ENCODE results near the gene F11.

- TF ChIP-seq POLR2A (IDR thresholded peaks at IDR 0.05; ENCODE audit: low read depth, low read length), result no peak
- TF ChIP-seq POLR2AphosphoS5 (IDR thresholded peaks at IDR 0.05; ENCODE audit: low read depth, low read length), result no peak
- no peak for TF ChIP-seq TAF1 (IDR thresholded peaks at IDR 0.05; ENCODE audit: low read depth, low read length)
- TF ChIP-seq SPI1 (IDR thresholded peaks at IDR 0.05; ENCODE audit: low read depth, low read length), result no peak
- TF ChIP-seq POU2F2 (IDR thresholded peaks at IDR 0.05; ENCODE audit: low read depth, low read length), result no peak
These were observed 39.3 kb upstream of the F11 start for GRCh38 chr4:186226521-186227189.

Measured in GM12891 (cell line).